ENCODE data around the gene SYTL2. TPM values are rescaled to one million over a fixed set of nuclear protein-coding genes. Genes with fewer than 3 reads are reported as not detected.

Gene SYTL2, protein sequence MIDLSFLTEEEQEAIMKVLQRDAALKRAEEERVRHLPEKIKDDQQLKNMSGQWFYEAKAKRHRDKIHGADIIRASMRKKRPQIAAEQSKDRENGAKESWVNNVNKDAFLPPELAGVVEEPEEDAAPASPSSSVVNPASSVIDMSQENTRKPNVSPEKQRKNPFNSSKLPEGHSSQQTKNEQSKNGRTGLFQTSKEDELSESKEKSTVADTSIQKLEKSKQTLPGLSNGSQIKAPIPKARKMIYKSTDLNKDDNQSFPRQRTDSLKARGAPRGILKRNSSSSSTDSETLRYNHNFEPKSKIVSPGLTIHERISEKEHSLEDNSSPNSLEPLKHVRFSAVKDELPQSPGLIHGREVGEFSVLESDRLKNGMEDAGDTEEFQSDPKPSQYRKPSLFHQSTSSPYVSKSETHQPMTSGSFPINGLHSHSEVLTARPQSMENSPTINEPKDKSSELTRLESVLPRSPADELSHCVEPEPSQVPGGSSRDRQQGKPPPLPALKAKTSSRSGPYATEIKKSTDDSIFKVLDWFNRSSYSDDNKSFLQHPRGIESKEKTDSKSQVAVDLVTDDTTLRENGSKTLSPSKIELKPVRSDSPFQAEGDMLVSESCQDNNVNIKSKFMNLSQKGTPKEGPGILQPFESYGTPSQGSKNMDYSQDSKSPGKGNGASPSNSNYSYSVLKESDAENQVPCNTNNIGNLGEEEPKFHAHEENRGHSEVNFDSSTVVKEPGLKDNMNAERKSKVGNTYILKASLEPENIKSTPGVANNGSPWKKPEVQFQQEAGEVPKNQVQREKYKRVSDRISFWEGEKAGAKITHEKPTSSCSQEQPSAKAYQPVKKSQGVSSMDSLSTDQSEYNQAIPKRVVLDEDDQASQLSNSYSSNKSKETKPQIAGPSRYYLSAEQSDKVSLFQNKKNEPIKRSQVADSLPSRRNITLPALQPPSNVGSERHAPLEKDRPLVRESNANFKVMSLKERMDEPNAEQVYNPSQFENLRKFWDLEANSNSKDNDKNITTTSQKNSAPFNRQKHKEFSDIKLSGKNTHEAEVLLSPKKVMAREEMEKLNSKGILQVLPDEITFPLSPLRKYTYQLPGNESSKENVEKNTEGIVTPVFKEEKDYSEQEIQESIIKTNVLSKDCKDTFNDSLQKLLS (N-terminal part only)
- total RNA-seq, result 13.1 TPM

DNA sequence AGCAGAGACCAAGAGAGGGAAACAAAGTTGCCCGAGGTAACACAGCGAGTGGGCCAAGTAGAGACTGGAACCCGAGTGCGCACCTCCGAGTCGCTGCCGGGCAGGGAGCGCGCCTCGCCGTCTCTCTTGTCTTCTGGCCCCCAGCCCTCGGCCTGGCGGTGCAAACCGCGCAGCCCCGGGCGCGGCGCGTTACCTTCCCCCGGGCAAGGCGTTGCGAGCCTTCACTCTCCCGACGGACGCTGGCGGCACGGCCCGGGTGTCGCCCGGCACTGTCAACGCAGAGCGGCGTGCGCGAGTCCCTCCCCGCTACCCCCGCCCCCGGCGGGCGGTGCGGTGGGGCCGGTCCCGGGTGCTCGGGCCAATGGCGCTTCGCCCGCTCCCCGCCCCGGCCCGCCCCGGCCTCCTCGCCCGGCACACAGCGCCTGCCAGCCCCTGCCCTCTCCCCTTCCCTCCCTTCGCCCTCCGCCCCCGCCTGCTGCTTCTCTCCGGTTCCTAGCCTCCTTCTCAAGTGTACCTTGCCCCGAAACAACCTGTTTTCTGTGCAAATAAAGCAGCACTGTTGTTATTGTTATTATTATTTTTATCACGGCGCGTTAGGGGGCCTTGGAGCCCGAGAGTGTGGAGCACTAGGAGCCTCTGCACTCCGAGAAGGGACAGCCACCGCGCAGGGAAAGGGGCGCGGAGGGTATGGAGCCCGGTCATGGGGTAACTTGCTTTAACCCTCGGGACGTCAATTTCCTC lies at the start of gene SYTL2:
SYTL2 (minus strand) TSS at position 271 of the 741 bp plus-strand sequence. CDS start 53,416 bp downstream, outside the sequence.

DNA sequence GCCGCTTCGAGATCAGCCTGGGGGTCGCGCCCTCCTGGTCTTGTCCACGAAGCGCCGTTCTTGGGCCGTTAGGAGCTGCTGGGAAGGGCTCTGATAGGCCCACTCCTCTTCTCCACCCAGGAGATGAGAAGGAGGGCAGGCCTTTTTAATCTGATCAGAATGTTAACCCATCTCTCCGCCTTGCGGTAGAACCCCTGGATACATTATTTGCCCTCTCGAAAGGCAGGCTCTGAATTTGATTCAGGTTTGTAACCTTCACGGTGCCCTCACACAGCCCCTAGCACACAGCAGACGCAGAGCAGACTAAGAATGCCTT lies 44.4 kb upstream of the SYTL2 start, which contains the start of gene CCDC83:
CCDC83 (plus strand) TSS at position 43 of the 316 bp plus-strand sequence. CDS start 9,741 bp downstream, outside the sequence.

DNA sequence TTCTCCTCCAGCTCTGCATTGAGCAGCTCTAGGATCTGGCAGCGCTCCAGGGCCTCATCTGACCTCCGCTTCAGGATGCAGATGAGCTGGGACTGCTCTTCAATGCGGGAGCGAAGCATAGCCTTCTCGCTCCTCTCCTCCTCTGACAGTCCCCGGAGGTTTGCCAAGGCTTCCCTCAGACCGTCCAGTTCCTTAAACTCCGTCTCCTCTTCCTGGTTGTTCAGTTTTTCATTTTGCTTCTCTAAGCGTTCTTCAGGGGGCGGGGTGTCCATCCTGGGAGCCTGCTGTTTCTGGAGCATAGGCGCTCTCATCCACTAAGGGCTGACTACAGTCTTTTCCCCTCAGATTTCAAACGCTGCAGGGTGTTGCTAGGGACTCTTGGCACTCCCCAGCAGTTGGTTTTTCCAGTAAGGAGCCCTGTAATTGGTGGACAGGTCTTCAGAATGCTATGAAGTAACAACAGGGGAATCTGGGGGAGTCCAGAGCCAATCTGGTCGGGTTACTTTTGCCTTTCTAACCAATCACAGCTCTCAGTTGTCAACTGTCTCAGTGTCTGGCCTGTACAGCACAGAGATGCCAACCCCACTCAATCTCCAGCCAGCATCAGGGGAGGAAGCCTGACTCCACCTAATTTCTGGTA lies 125.0 kb downstream of the SYTL2 start, which contains the start of gene CCDC89:
CCDC89 (minus strand) TSS at position 376 of the 640 bp plus-strand sequence; CDS start at position 311, 65 bp downstream.

DNA sequence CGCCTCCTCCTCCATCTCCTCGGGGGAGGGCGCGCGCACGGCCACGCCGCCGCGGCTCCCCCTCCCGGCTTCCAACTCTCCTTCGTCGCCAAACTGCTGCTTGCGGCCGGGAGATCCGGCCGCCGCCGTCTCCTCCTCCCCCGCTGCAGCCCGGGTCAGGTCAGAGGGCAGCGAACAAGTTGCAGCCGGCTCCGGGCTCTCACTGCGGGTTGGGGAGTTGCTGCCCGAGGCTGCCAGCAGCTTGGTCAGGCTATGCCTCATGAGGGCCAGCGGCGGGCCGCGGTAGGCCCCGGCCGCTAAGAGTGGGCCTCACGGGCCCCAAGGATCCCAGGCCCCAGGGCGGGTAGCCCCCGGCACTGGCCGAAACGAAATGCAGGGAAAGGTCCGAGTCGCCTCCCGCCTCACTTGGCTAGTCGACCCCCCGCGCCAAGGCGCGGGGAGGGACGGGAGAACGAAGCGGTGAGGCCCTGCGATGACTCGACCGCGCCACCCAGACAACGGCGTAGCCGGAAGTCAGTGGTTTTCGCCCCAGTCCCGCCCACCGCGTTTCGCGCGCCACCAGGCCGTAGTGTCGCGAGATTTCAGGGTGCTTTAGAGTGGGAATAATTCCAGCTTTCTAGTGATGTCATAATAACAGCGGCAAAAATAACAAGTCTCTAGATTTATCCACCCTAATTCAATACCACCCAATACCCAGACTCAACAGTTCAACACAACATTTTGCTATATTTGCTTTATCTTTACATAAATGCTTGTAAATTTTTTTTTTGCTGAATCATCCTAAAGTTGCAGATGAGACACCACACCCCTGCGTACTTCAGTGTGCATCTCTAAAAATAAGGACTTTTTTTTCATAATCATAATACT lies 146.1 kb downstream of the SYTL2 start, which contains the start of gene CREBZF:
CREBZF (minus strand) TSS at position 515 of the 867 bp plus-strand sequence; CDS start at position 261, 254 bp downstream.

DNA sequence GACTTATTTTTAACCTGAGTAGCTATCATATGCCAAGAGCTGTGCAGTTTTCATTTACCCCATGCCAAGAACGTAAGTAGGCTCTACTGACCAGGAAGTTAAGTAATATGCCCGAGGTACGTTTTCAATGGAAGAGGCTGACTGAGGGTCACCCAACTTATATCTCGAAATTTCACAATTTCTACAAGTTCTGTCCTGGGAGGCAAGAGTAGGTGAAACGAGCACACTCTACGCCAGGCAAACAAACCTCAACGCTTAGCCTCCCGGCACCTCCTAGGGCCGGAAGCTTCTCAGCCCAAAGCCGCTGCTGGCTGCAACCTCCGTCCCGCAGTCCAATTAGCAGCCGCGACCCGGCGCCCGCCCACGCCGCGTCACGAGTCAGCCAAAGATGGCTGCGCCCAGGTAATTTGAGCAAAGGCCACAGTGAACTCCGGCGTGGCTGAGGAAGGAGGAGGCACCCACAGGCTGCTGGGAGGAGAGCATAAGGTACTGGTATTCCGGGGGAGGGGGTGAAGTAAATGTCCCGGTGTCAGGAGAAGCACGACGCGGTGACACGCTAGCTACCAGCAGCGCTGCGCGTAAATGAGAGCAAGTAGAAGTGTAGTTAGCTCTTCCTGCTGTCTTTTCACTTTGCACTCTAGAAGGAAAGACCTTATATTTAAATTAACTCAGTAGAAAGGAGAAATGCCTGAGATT lies 163.2 kb downstream of the SYTL2 start, which contains the start of gene TMEM126A:
TMEM126A (plus strand) TSS at position 364 of the 696 bp plus-strand sequence. CDS start 2,289 bp downstream, outside the sequence.

Other genes starting within 250 kb of the SYTL2 start
- 158 TPM for gene DLG2, start 183.8 kb downstream of the SYTL2 start, total RNA-seq
- 63.4 TPM for gene TMEM126B, start 182.5 kb downstream of the SYTL2 start, total RNA-seq
- 37.6 TPM for gene TMEM126A, start 163.2 kb downstream of the SYTL2 start, total RNA-seq
- gene CREBZF, start 146.0 kb downstream of the SYTL2 start, total RNA-seq, result 68.3 TPM
- gene CCDC89, start 124.9 kb downstream of the SYTL2 start, total RNA-seq, result 2.5 TPM
- gene CCDC83, start 44.2 kb upstream of the SYTL2 start, total RNA-seq, result not detected

All from diencephalon (tissue), 1 donor.